Parathyroid adenoma (tissue), 2 donors: ENCODE data around the gene SSBP2.
A peak's percentile ranks its signal among the peaks of the same experiment; 100 is the strongest.

ENCODE experiments used
- H2AFZ ChIP-seq: fragments of 300-600 bp; sonication (generic); one replicate; pipeline ENCODE4 v1.7.0; 2017; ENCODE audit warnings: antibody characterized with exemption, mild to moderate bottlenecking
- H3K27ac ChIP-seq: fragments of 300-600 bp; sonication (generic); one replicate; pipeline ENCODE4 v1.7.0; 2017
- H3K27me3 ChIP-seq: fragments of 300-600 bp; sonication (generic); one replicate; pipeline ENCODE4 v1.7.0; 2017; ENCODE audit warnings: low read length; ENCODE audit not compliant: control insufficient read depth, insufficient read depth
- H3K36me3 ChIP-seq: fragments of 300-600 bp; sonication (generic); one replicate; pipeline ENCODE4 v1.7.0; 2017; ENCODE audit warnings: low read length; ENCODE audit not compliant: control insufficient read depth, insufficient read depth
- H3K4me1 ChIP-seq: fragments of 300-600 bp; sonication (generic); one replicate; pipeline ENCODE4 v1.7.0; 2017; ENCODE audit warnings: control low read depth
- H3K4me2 ChIP-seq: fragments of 300-600 bp; sonication (generic); one replicate; pipeline ENCODE4 v1.7.0; 2017; ENCODE audit warnings: low read length
- H3K4me3 ChIP-seq: fragments of 300-600 bp; sonication (generic); one replicate; pipeline ENCODE4 v1.7.0; 2017; ENCODE audit warnings: low read depth, low read length
- H3K79me2 ChIP-seq: fragments of 300-600 bp; sonication (generic); one replicate; pipeline ENCODE4 v1.7.0; 2017; ENCODE audit warnings: control low read depth
- H3K9ac ChIP-seq: fragments of 300-600 bp; sonication (generic); one replicate; pipeline ENCODE4 v1.7.0; 2017; ENCODE audit warnings: mild to moderate bottlenecking
- H3K9me3 ChIP-seq: fragments of 300-600 bp; sonication (generic); one replicate; pipeline ENCODE4 v1.7.0; 2017; ENCODE audit warnings: low read length; ENCODE audit not compliant: control insufficient read depth
- TF ChIP-seq, protein P1 (sequence below): fragments of 300-600 bp; sonication (generic); IDR thresholded peaks from one replicate; pipeline ENCODE4 v1.7.0; 2017; ENCODE audit warnings: antibody characterized with exemption, mild to moderate bottlenecking
- donor health status: primary hyperparathyroidism.

The SSBP2 gene

DNA sequence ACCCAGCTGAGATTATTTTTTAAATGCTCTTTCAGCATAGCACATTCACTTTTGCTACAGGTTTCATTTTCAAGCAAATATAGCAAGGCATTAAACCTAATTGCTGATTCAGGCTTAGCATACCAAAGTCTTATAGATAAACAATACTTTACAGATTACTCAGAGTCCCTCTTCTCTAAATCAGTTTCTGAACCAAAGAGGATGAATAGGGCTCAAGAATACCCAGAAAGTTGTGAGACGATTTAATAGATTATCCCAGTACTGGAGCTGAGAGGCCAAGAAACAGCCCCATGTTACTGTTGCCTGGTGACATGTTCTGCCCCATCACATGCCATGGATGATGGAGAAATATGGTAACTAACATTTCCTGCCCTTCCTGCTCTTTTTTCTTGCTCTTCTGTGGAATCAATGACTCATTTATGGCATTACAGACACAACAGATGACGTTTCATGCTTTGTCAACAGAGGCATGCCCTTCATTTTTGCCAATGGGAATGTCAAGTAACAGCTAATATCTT, 18.1 kb upstream of the SSBP2 start:
- Histone ChIP-seq H3K4me2 (no peak overlapping the region), H3K36me3 (no peaks in the 10 kb centered on the region), H3K27ac (no peak overlapping the region), H3K27me3 (no peaks in the 10 kb centered on the region), H3K9me3 (no peaks in the 10 kb centered on the region), H3K79me2 (no peaks in the 10 kb centered on the region), H3K4me3 (no peak overlapping the region), H2AFZ (no peak overlapping the region), H3K9ac (no peak overlapping the region), H3K4me1 (no peaks in the 10 kb centered on the region)
- TF ChIP-seq, protein P1, sequence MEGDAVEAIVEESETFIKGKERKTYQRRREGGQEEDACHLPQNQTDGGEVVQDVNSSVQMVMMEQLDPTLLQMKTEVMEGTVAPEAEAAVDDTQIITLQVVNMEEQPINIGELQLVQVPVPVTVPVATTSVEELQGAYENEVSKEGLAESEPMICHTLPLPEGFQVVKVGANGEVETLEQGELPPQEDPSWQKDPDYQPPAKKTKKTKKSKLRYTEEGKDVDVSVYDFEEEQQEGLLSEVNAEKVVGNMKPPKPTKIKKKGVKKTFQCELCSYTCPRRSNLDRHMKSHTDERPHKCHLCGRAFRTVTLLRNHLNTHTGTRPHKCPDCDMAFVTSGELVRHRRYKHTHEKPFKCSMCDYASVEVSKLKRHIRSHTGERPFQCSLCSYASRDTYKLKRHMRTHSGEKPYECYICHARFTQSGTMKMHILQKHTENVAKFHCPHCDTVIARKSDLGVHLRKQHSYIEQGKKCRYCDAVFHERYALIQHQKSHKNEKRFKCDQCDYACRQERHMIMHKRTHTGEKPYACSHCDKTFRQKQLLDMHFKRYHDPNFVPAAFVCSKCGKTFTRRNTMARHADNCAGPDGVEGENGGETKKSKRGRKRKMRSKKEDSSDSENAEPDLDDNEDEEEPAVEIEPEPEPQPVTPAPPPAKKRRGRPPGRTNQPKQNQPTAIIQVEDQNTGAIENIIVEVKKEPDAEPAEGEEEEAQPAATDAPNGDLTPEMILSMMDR = no peak

DNA sequence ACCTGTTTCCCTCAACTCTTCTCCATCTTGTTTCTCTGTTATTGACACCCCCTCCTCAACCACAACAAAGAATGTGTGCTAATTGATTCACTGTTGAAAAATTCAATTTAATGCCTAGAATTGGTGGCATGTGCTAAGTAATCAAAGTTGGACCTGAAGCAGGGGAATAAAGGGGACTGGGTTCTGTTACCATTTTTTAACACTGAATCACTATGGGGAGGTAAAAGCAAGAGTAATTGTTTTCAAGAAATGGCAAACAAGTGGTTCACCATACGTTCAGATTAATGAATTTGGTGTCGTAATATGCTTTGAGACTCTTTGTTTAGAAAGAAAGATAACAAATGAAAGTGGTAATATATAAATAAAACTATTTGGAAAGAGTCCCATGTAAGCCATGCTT, 17.0 kb upstream of the SSBP2 start:
- Histone ChIP-seq H3K4me3 (no peak overlapping the region), H3K9me3 (no peaks in the 10 kb centered on the region), H2AFZ (no peak overlapping the region), H3K27me3 (no peaks in the 10 kb centered on the region), H3K9ac (no peak overlapping the region), H3K36me3 (no peaks in the 10 kb centered on the region), H3K79me2 (no peaks in the 10 kb centered on the region), H3K4me1 (no peaks in the 10 kb centered on the region), H3K27ac (no peak overlapping the region), H3K4me2 (no peak overlapping the region)
- TF ChIP-seq, protein P1 = no peak

DNA sequence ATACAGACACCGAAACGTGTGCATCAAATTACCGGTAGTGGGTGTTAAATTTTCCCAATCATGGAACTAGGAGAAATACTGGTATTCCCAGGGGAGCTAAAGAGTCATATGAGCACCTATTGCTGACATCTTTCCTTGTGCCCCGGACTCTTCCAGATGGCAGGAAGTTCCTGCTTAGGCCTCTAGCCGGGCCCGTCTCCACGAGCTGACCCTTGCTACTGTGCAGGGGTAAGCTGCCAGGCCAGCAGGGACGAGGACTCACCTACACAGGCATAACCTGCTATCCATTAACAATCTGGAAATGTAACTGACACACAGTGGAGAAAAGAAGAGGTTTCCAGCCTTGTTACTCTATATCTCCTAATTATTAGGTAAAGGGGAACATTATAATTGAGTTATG, 16.2 kb upstream of the SSBP2 start:
- TF ChIP-seq, protein P1 = no peak
- Histone ChIP-seq H3K27ac (no peak overlapping the region), H2AFZ (peak overlapping the region; percentile 28), H3K4me3 (no peak overlapping the region), H3K4me1 (peaks cover under 1% of the 10 kb centered on the region), H3K79me2 (no peaks in the 10 kb centered on the region), H3K4me2 (no peak overlapping the region), H3K27me3 (no peaks in the 10 kb centered on the region), H3K9me3 (no peaks in the 10 kb centered on the region), H3K36me3 (no peaks in the 10 kb centered on the region), H3K9ac (no peak overlapping the region)

DNA sequence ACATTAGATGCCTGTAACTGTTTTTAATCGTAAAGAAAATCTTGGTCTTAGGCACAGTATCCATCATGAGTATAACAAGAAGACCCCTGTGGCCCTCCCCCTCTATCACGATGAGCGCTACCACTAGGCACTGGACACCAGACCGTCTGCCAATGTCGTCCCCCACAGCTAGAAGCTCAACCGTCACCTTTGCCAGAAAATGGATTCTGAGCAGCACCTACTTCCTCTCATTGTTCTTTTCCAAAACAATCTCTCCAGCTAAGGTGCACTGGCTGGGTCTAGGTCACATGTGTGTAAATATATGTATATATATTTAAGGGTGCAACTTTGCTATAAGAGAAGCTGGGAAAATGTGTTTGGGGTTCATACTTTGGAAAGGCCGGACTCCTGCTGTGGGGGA, 15.7 kb upstream of the SSBP2 start:
- Histone ChIP-seq H3K79me2 (no peaks in the 10 kb centered on the region), H2AFZ (no peak overlapping the region), H3K9ac (no peak overlapping the region), H3K4me1 (peaks cover 6% of the 10 kb centered on the region), H3K4me3 (no peak overlapping the region), H3K36me3 (no peaks in the 10 kb centered on the region), H3K9me3 (no peaks in the 10 kb centered on the region), H3K27me3 (no peaks in the 10 kb centered on the region), H3K4me2 (no peak overlapping the region), H3K27ac (no peak overlapping the region)
- TF ChIP-seq, protein P1 = no peak

DNA sequence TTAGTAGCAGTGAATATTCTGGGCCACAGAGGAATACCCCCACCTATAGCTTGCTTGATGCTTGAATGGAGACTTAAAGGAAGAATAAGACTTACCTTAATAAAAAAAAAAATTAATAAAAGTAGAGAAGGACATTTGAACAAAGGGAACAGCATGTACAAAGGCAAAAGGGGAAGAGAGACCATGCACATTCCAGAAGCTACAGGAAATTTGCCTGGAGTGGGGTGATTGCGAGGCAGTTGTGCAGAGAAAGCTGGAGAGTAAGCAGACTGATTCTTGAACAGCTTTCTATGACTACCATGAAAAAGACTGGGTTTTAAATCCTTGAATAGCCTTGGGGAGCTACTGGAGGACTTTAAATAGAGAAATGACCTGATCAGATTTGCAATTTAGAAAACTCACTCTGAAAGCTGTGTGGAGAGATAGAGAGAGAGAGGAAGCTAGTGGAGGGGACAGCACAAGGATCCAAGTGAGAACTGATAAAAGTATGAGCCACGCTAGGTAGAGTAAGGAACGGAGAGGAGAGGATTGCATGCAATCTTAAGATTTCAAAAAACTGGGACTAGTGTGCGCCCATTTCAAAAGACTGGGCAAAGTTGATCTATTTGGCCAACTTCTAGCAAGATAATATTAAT, 12.5 kb upstream of the SSBP2 start:
- no peak overlapping the region for H3K4me2 ChIP-seq
- no peaks in the 10 kb centered on the region for H3K79me2 ChIP-seq
- no peaks in the 10 kb centered on the region for H3K27me3 ChIP-seq
- TF ChIP-seq, protein P1 = no peak
- no peak overlapping the region for H3K4me3 ChIP-seq
- H3K4me1 ChIP-seq = peaks cover 18% of the 10 kb centered on the region
- no peak overlapping the region for H3K27ac ChIP-seq
- H3K9ac ChIP-seq = no peak overlapping the region
- H3K36me3 ChIP-seq = no peaks in the 10 kb centered on the region
- peak overlapping the region; percentile 25 for H2AFZ ChIP-seq
- no peaks in the 10 kb centered on the region for H3K9me3 ChIP-seq
